ENCODE measurements around the gene SYNDIG1L.
"Not testable (repeated sequence)": the region's sequence is repeated elsewhere in the genome, so short reads cannot be mapped to it uniquely, and the experiment has no call there.

SYNDIG1L gene

DNA sequence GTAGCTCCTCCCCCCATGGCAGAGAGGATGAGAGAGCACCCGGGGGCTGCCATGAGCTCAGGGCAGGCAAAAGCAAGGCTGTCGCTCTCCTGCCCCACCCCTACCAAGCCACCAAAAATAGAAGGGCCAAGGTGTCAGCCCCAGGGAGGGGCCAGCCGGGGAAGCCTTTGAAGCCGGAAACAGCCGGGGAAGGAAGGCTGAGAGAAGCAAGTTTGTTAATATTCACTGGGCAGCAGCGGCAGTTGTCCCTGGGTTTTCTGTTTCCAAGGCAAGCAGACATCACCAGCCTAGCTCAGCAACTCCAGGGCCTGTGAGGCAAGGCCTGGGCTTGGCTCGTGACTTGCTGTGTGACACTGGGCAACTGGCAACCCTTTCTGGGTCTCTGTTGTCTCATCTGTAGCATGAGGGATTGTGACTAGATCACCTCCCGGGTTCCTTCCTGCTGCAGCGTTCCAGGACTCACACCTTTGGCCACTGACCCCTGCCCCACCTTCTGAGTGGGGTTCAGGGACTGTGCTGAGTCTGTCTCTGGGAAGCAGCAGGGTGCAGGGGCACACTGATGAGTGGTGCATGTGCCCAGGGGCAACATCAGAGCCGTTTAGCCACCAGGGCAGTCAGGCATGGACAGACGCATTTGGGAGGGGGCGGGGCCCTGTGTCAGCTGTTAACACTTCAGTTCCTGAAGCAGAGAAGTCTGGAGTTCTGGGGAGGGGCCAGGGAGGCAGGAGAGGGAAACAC, 24.3 kb downstream of the SYNDIG1L start:
- DNase-seq: peak; percentile 45 to 46

DNA sequence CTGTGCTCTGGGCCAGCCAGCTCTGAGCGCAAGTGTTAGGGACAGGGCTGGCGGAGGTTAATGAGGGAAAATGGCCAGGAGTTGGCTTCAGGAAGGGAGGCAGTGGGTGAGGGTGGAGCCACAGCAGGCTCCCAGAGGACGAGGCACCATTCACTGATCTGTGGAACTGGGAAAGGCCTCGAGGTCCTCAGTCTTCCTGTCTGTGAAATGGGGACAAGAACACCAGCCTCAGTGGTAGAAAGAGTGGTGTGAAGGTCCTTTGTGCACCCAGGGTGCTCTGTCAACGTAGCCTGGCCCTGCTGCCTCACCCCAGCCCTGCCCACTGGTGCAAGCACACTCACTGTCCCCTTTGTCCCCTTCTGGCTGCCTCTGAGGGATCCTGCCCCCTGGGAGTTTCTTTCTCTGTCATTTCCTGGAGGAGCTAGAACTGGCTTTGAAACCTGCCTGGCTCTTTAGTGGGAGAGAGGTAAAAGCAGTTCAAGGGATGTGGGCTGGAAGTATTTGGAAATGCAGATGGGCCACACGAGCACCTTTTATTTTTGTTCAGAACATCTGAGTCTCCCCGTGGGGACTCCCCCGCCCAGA, 25.0 kb downstream of the SYNDIG1L start:
- no peak for DNase-seq

DNA sequence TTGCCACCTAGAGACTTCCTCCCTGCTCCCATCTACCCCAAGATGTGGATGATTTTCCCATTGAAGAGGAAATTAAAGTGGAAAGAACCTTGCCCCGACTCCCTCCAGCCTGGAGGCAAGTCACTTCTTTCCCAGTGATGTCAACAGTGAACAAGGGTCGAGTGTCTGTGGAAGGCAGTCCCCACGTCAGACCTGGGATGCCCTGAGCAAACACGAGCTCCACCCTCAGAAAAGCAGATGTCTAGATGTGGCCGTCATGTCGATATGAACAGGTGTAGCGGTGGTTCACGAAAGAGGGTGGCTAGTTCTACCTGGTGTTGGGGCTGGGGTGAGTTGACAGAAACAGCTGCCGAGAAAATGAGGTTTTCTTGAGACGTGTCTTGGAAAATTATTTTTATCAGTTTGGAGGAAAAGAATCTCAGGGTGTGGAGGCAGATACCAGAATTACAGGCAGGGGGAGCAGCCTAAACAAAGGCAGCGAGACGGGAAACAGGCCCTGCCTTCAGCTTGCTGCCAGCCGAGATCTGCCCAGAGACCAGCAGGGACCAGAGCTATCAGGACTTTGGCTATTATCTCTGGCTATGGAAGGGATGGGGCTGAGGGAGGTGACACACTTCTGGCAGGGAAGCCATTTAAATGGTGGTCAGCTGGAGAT, 25.9 kb downstream of the SYNDIG1L start:
- no peak for DNase-seq

DNA sequence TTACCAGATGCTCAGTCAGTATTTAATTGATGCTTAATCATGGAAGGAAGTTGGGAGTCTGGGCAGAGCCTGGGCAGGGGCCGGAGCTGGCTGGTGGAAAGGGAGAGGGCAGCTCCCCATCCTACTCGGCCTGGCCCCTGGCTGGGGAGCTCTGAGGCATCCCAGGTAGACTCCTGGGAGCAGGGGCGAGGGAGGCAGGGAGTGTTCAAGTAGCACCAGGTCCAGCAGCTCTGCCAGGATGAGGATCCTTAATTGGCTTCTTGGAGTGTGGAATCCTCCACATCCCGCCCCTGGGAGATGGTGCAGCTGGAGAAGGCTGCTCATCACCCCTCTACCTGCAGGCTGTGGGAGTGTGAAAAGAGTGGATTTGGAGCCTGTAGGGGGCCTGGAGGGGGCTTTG, 30.9 kb downstream of the SYNDIG1L start:
- no peak for DNase-seq

DNA sequence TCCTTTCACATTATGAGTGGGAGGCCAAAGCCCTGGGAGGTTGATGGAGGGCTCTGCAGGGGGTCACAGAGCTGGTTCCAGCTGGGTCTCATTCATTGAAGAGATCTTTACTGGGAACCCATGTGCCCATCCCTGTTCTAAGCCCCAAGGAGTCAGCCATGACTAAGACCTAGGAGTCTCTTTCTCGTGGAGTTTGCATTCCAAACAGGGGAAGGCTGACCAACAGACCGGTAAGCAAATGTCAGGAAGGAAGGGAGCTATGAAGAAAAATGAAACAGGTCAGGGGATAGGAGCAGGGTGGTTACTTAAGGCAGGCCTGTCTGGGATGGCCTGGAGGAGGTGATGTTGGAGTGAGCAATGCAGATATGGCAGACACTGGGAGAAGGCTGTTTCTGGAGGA, 31.5 kb downstream of the SYNDIG1L start:
- DNase-seq: no peak

DNA sequence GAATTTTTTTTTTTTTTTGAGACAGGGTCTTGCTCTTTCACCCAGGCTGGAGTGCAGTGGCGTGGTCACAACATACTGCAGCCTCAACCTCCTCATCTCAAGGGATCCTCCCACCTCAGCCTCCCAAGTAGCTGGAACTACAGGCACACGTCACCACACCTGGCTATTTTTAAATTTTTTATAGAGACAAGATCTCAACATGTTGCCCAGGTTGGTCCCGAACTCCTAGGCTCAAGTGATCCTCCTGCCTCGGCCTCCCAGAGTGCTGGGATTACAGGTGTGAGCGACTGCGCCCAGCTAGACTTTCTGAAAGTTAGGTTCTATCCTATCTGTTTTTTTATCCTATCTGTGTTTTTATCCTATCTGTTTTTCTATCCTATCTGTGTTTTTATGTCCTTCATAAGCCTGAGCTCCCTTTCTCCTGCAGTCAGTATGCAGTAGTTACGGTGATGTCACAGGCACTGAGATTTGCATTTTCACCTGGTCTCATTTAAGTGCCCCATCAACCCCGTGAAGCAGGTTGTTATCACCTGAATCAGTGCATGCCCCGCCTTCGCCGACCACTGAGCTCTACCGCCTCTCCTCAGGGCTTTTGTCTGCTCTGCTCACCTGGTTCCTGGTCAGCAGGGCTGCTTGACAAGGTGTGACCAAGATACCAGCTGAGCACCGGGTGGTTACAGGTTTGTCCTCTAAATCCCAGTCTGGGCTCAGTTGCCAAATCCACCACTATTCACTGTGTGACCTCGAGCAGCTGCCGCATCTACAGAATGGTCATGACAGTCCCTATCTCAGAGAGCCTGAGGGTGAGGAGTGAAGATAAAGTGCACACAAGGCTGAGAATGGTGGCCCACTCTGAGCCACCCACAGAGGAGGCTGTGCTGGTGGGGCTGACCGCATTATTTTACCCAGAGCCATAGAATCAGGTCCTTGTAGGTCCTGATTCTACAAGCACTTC, 33.1 kb downstream of the SYNDIG1L start:
- DNase-seq: no peak

DNA sequence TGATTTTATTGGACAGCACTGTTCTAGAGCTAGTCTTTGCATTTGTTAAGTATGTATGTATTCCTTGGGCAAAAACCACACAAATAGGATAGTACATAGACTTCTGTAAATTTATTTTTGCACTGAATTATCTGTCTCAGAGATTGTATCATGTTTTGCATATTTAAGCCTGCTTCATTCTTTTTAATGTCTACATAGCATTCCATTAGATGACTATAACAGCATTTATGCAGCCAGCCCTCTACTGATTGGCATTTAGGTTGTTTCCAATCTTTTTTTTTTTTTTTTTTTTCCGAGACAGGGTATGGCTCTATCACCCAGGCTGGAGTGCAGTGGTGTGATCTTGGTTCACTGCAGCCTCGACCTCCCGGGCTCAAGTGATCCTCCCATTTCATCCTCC, 34.5 kb downstream of the SYNDIG1L start:
- no peak for DNase-seq

DNA sequence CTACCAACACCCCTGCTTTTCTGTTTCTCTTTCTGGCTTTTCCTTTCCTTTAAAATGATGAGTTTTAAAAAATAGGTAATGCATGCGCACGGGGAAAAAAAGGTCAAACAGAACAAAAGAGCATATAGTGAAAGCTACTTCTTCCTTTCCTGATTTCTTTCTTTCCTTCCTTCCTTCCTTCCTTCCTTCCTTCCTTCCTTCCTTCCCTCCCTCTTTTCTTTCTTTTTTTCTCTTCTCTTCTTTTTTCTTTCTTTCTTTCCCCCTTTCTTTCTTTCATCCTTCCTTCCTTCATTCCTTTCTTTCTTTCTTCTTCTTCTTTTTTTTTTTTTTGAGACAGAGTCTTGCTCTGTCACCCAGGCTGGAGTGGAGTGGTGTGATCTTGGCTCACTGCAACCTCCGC, 35.5 kb downstream of the SYNDIG1L start:
- DNase-seq: not testable (repeated sequence)

DNA sequence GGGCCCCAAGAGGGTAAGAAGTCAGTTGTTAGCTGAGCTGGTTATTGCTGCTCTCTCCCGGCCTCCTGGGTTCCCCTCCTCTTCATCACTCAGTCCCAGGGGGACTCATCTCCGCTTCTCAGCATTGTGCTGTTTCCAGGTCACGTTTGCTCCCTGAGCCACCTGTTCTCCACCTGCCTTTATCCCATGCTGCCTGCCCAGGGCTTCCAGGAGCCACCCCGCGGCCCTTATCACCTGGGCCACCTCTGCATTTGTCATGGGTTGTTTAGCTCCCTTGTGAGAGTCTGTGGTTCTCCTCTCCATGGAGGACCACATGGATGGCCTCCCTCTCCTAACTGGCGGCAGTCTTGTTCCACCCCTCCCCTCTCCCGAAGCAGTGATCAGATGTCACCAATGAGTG, 36.0 kb downstream of the SYNDIG1L start:
- DNase-seq: no peak

DNA sequence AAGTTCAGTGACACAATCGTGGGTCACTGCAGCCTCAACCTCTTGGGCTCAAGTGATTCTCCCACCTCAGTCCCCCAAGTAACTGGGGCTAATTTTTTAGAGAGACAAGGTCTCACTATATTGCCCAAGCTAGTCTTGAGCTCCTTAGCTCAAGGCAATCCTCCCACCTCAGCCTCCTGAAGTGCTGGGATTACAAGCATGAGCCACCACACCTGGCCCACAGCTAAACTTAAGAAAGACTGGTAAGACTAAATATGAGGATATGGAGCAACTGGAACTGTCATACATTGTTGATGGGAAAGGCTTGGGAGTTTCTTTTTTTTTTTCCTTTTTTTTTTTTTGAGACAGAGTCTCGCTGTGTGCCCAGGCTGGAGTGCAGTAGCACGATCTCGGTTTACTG, 43.8 kb downstream of the SYNDIG1L start:
- no peak for DNase-seq

DNA sequence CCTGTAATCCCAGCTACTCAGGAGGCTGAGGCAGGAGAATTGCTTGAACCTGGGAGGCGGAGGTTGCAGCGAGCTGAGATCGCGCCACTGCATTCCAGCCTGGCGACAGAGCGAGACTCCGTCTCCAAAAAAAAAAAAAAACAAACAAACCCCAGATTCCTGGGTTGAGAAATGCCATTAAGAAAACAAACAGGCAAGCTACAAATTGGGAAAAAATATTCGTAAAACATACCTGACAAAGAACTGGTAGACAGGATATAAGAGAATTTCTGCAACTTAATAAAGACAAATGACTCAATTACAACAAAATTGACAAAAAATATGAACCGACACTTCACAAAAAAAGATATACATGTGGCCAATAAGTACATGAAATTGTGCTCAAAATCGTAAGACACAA, 44.4 kb downstream of the SYNDIG1L start:
- not testable (repeated sequence) for DNase-seq

DNA sequence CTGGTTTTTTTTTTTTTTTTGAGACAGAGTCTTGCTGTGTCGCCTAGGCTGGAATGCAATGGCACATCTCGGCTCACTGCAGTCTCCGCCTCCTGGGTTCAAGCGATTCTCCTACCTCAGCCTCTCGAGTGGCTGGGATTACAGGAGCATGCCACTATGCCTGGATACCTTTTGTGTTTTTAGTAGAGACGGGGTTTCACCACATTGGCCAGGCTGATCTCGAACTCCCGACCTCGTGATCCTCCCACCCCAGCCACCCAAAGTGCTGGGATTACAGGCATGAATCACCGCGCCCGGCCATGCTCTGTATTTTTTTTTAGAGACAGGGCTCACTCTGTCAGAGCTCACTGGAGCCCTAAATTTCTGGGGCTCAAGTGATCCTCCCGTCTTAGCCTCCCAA, 45.2 kb downstream of the SYNDIG1L start:
- no peak for DNase-seq

DNA sequence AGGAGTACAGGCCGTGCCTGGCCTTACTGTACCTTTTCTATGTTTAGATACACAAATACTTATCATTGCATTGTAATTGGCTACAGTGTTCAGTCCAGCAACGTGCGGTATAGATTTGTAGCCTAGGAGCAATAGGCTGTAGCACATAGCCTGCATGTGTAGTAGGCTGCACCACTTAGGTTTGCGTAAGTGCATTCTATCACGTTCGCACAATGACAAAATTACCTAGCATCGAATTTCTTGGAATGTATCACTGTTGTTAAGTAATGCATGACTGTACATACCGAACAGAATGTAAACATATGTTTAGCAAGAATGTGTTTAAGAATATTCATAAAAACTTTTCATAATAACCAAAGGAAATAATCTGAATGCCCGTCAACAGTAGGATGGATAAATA, 45.8 kb downstream of the SYNDIG1L start:
- DNase-seq: no peak

DNA sequence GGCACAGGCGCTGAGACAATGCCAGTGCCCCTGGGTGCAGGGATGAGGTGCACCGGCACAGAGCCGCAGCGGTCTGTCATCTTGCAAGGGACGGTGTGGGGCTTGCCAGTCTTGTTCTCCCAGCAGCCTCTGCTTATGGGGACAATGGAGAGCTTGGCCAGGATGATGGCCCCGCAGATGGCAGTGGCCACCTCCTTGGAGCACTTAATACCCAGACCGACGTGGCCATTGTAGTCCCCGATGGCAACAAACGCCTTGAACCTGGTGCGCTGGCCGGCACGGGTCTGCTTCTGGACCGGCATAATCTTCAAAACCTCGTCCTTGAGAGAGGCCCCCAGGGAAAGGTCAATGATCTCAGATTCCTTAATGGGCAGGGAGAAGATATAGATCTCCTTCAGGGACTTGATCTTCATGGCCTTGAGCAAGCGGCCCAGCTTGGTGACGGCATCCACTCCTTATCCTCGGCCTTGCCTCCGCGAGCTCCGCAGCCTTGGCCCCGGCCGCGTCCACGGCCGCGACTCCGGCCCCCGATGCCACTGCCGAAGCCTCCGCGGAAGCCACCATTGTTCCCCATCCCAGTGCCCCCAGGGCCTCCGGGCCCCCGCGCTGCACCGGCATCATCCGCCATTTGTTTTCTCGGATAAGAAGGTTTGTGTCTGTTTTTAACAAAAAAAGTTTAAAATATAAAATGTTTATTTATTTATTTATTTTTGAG, 47.9 kb downstream of the SYNDIG1L start:
- no peak for DNase-seq

DNA sequence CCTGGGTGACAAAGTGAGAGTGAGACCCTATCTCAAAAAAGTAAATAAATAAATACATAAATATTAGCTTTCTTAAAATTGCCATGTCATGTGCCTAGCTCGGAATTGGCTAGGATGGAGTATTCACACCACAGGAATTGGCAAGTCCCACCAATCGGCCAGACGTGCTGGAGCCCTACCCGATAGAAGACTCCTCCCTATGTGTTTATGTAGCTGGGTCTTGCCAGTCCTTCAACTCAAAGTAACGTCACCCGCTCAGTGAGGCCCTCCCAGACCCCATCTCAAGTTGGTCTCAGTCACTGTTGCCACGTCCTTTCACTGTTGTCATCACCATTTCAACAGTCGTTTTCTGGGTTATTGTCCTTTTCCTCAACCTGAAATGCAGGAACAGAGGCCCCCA, 57.6 kb downstream of the SYNDIG1L start:
- no peak for DNase-seq

DNA sequence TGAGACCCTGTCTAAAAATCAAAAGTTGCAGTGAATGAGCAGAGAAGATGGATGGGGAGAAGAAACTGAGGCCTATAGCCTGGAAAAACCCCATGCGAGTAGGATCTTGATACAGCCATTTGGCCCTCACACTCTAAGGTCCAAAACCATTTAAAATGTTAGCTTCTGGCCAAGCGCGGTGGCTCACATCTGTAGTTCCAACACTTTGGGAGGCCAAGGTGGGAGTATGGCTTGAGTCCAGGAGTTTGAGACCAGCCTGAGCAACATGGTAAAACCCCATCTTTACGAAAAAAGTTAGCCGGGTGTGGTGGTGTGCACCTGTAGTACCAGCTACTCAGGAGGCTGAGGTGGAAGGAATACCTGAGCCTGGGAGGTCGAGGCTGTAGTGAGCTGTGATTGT, 58.0 kb downstream of the SYNDIG1L start:
- no peak for DNase-seq

DNA sequence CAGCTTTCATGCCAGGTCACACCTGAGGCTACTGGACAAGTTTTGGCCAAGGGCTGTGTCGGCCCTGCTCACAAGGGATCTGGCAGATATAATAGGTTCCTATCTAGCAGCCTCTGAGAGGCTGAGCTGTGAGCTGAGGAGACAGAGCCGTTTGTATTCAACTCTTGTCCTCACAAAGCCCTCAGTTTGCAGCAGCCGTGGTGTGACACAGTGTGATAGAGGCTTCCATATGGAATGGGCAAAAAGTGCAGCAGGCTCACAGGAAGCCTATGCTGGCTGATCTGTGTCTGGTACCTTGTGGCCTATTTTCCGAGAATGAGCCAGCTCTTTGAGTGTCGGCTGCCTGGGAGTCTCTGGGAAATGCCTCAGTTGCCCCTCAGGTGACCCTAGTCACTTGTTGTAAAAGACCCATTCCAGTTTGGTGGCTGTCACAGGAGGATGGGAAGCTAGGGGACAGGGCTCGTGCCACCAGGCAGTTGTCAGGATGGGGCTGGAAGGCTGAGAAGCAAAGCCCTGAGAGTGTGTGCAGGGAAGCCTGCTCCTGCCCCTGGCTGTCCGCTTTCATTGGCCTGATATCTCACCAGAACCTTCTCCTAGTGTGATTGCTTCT, 61.6 kb downstream of the SYNDIG1L start:
- DNase-seq: no peak

DNA sequence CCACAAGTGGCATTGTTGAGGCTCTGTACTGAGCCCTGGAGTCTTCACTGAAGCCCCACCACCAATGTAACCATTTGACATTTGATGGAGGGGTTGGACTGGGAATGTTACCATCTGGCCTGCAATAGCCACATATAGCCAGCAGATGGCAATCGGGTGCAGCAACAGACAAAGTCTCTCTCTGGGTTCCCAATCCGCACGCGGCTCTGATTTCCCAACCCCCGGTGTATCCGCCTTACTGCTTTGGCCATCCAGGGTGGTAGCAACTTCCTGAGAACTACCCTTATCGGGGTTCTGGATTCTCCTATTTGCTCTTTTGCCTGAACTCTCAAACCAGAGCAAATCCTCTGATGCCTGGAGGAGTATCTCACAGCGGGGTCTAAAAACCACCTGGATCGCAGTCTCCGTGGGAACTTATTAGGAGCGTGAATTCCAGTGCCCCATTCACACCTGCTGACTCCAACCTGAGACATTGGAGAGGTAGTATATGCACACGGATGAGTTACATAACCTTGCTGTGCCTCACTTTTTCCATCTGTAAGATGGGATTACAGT, 63.6 kb downstream of the SYNDIG1L start:
- DNase-seq: peak; percentile 52 to 65

DNA sequence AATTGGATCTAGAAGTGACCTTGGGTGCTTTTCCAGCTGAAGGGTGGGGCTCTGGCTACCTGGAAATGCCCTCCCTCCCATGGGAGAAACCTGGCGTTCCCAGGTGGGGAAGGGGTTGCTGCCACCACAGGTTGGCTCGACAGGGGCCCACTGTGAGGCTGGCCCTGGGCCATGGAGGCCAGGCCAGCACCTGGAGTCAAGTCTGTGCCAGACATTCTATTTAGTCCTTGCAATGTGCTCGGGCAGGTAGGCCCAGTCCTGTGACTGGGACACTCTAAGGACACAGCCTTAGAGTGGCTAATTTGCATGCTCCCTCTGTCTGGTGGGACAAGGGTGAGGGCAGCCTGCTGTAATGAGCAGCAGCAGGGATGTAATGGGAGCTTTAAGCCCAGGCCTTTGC, 65.8 kb downstream of the SYNDIG1L start:
- DNase-seq: no peak

DNA sequence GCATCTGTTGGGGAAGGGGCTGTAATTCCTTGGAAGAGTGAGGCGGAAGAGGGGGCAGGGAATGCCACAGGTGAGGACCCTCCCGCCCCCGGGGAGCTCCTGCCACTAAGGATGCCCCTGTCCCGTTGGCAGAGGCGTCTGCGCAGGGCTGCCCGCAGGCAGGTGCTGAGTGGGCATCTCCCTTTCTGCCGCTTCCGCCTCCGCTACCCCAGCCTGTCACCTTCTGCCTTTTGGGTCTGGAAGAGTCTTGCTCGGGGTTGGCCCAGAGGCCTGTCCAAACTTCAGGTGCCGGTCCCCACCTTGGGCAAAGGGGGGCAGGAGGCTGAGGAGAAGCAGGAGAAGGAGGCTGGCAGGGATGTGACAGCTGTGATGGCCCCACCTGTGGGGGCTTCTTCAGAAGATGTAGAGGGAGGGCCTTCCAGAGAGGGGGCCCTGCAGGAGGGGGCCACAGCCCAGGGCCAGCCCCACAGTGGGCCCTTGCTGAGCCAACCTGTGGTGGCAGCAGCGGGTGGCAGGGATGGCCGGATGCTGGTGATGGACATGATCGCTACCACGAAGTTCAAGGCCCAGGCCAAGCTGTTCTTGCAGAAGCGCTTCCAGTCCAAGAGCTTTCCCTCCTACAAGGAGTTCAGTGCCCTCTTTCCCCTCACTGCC, 67.7 kb downstream of the SYNDIG1L start:
- DNase-seq: no peak

DNA sequence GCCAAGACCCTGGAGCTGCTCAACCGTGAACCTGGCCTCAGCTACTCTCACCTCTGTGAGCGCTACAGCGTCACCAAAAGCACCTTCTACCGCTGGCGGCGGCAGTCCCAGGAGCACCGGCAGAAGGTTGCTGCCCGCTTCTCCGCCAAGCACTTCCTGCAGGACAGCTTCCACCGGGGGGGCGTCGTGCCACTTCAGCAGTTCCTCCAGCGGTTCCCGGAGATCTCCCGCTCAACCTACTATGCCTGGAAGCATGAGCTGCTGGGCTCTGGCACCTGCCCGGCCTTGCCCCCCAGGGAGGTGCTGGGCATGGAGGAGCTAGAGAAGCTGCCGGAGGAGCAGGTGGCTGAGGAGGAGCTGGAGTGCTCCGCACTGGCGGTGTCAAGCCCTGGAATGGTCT, 68.4 kb downstream of the SYNDIG1L start:
- DNase-seq: no peak

All from activated CD4-positive, alpha-beta T cell treated with anti-CD3 and anti-CD28 coated beads, Interleukin-2, amount 50 U/mL, for 4 hours (primary cell).